Astrocyte (in vitro differentiated cells and primary cell): Measurements from ENCODE around the gene CDH9.

Experiments used
- EZH2 ChIP-seq: IDR thresholded peaks from 2 replicates; pipeline ENCODE4 v1.6.1; 2012; ENCODE audit warnings: mild to moderate bottlenecking, low read length, inconsistent platforms; ENCODE audit not compliant: insufficient read depth
- TF ChIP-seq, protein P1 (sequence below): IDR thresholded peaks from 2 replicates; pipeline ENCODE4 v1.5.1; 2011; ENCODE audit warnings: low read depth, mild to moderate bottlenecking, inconsistent platforms, low read length, moderate library complexity; ENCODE audit not compliant: insufficient read depth

DNA sequence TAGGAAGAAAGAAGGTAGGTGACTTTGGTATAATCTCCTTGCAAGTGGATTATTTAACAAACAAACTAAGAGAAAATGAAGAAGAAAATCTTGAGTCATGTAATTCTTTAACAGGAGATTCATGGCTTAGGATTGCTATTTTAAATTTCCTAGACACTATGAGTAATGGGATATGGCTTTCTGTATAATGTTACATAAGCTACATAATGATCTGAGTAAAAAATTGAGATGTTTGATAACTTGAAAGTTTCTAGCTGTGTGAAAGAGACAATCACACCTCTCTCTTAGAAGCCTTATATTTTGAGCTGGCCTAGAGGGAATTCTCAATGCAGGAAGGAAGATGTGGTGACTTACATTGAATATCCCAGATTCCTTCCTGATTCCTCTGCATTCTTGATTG is 92.5 kb downstream of the CDH9 start:
- TF ChIP-seq, protein P1, sequence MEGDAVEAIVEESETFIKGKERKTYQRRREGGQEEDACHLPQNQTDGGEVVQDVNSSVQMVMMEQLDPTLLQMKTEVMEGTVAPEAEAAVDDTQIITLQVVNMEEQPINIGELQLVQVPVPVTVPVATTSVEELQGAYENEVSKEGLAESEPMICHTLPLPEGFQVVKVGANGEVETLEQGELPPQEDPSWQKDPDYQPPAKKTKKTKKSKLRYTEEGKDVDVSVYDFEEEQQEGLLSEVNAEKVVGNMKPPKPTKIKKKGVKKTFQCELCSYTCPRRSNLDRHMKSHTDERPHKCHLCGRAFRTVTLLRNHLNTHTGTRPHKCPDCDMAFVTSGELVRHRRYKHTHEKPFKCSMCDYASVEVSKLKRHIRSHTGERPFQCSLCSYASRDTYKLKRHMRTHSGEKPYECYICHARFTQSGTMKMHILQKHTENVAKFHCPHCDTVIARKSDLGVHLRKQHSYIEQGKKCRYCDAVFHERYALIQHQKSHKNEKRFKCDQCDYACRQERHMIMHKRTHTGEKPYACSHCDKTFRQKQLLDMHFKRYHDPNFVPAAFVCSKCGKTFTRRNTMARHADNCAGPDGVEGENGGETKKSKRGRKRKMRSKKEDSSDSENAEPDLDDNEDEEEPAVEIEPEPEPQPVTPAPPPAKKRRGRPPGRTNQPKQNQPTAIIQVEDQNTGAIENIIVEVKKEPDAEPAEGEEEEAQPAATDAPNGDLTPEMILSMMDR: no peak
- no peak for TF ChIP-seq EZH2
